Upper lobe of right lung (tissue), 1 donor: ENCODE measurements around the gene TOX3. TPM values are rescaled to one million over a fixed set of nuclear protein-coding genes. Genes with fewer than 3 reads are reported as not detected.

ENCODE experiments used
- ATAC-seq: fragments of 200-7000 bp; cut with Tn5 transposase; one replicate; pipeline ENCODE4 v1.9.1; 2020; ENCODE audit warnings: mild to moderate bottlenecking, moderate library complexity
- DNase-seq: peaks from one replicate; pipeline ENCODE4 v3.0.0-alpha.2; 2020
- H3K27ac ChIP-seq: fragments of 200-600 bp; one replicate; pipeline ENCODE4 v1.8.0; 2022
- H3K27me3 ChIP-seq: fragments of 200-600 bp; one replicate; pipeline ENCODE4 v1.8.0; 2022; ENCODE audit warnings: mild to moderate bottlenecking
- H3K36me3 ChIP-seq: fragments of 200-600 bp; one replicate; pipeline ENCODE4 v1.8.0; 2022
- H3K4me1 ChIP-seq: fragments of 200-600 bp; one replicate; pipeline ENCODE4 v1.8.0; 2022
- H3K4me3 ChIP-seq: fragments of 200-600 bp; one replicate; pipeline ENCODE4 v1.8.0; 2022; ENCODE audit warnings: mild to moderate bottlenecking
- H3K9me3 ChIP-seq: fragments of 200-600 bp; one replicate; pipeline ENCODE4 v1.8.0; 2022
- CTCF ChIP-seq: fragments of 200-600 bp; IDR thresholded peaks from one replicate; pipeline ENCODE4 v1.8.0; 2022; ENCODE audit warnings: antibody characterized with exemption
- intact Hi-C: fragments of 100-400 bp; cut with DNase I; formaldehyde crosslinking; loops from one replicate; pipeline ENCODE4 v1.11.0; 2022
- total RNA-seq: library from RNA; stranded (reverse); fragmentation: NEBNext Ultra II Directional; extraction: Animal tissue kit (Norgen Biotek cat#: 25700); gene quantifications from one replicate; pipeline ENCODE4 v1.2.1, GENCODE V29; 2021
- donor health status: DM: no; HTN: yes; CAD: no; lungs with severe emphysema.

Gene TOX3
- total RNA-seq, 1 donor from 2014 or later, result 3.7 TPM

DNA sequence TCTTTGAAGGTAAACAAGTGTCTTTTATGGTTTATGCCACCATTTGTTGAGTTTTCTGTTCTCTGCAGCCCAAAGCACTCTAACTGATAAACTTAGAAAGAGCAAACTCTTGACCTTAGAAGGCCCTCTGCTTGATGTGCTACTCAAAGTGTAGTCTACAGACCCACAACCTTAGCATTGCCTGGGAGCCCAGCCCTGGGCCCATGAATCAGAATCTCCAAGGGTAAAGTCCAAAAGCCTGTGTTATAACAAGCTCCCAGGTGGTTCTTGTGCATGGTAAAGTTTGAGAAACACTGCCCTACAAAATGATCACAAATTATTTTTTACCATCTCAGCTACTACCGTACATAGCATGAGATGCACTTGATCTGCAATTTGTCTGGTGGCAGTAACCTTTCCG is 6.0 kb downstream of the TOX3 start:
- H3K9me3 ChIP-seq, result no peaks in the 10 kb centered on the region
- intact Hi-C loops, result no loop called here
- no peaks in the 10 kb centered on the region for H3K36me3 ChIP-seq
- no peak for TF ChIP-seq CTCF
- no peak overlapping the region for H3K27ac ChIP-seq
- no peak overlapping the region for H3K4me3 ChIP-seq
- H3K27me3 ChIP-seq, result peaks cover 36% of the 10 kb centered on the region
- ATAC-seq (no peak), DNase-seq (no peak)
- no peaks in the 10 kb centered on the region for H3K4me1 ChIP-seq

- Histone ChIP-seq H3K27me3 (peaks cover 19% of the 10 kb centered on the region), H3K27ac (no peak overlapping the region), H3K4me3 (no peak overlapping the region), H3K9me3 (no peaks in the 10 kb centered on the region), H3K4me1 (no peaks in the 10 kb centered on the region), H3K36me3 (no peaks in the 10 kb centered on the region)
- TF ChIP-seq CTCF, result no peak
- no peak for DNase-seq
- intact Hi-C loops, result no loop called here
- no peak for ATAC-seq
Measured at GRCh38 chr16:52539191-52539590, 7.8 kb downstream of the TOX3 start.

- intact Hi-C loops, result no loop called here
- no peaks in the 10 kb centered on the region for H3K4me1 ChIP-seq
- ATAC-seq, result no peak
- H3K4me3 ChIP-seq, result no peak overlapping the region
- H3K27ac ChIP-seq, result no peak overlapping the region
- no peak for DNase-seq
- H3K27me3 ChIP-seq, result peaks cover 12% of the 10 kb centered on the region
- TF ChIP-seq CTCF, result no peak
- H3K36me3 ChIP-seq, result no peaks in the 10 kb centered on the region
- no peaks in the 10 kb centered on the region for H3K9me3 ChIP-seq
Measured at GRCh38 chr16:52538511-52538910, 8.4 kb downstream of the TOX3 start.

GRCh38 chr16:52537516-52537915 is 9.4 kb downstream of the TOX3 start:
- intact Hi-C loops, result no loop called here
- H3K36me3 ChIP-seq, result no peaks in the 10 kb centered on the region
- H3K27me3 ChIP-seq, result peaks cover 2% of the 10 kb centered on the region
- no peak overlapping the region for H3K27ac ChIP-seq
- TF ChIP-seq CTCF, result no peak
- no peaks in the 10 kb centered on the region for H3K9me3 ChIP-seq
- peak; percentile 22 for ATAC-seq
- DNase-seq, result no peak
- H3K4me3 ChIP-seq, result no peak overlapping the region
- H3K4me1 ChIP-seq, result no peaks in the 10 kb centered on the region

DNA sequence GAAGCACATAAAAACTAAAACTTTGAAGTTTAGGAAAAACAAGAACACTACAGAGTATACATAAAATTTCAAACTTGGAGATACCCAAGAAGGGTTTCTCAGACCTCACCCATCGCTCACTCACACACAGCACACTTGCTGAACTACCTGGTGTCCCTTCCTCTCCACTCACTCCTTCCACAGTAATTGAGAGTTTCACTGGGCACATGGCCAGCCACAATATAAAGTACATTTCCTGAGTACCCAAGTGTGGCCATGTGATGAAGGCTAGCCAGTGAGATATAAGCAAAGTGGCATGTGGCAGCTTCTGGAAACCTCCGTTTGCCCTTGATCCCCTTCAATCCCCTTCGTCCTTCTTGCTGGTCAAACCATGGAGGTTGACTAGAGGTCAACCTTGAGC is 11.9 kb downstream of the TOX3 start:
- H3K9me3 ChIP-seq, result no peaks in the 10 kb centered on the region
- H3K4me3 ChIP-seq, result no peak overlapping the region
- H3K36me3 ChIP-seq, result no peaks in the 10 kb centered on the region
- no peak for DNase-seq
- ATAC-seq, result peak; percentile 47
- no peaks in the 10 kb centered on the region for H3K27me3 ChIP-seq
- H3K4me1 ChIP-seq, result no peaks in the 10 kb centered on the region
- H3K27ac ChIP-seq, result no peak overlapping the region
- TF ChIP-seq CTCF, result no peak
- intact Hi-C loops, result no loop called here

DNA sequence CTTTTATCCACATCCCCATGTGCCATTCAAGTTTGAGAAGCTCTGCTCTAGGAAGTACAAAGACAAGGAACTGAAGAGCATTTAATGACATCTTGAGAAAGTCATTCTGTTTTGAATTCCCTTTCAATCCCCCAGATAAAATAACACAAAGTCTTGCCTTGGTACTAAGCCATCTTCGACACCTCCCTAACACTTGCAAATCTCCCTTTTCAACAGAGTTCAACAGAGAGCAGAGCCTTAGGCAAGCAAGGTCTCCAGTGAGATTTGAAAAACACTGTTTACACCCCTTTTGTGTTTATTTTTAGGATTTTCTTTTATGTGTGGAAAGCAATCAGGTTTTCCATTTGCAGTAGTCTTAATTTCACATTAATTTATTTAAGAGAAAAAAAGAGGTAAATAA is 13.6 kb downstream of the TOX3 start:
- DNase-seq (no peak), ATAC-seq (no peak)
- Histone ChIP-seq H3K36me3 (no peaks in the 10 kb centered on the region), H3K4me1 (no peaks in the 10 kb centered on the region), H3K9me3 (no peaks in the 10 kb centered on the region), H3K4me3 (no peak overlapping the region), H3K27me3 (no peaks in the 10 kb centered on the region), H3K27ac (no peak overlapping the region)
- intact Hi-C loops, result no loop called here
- TF ChIP-seq CTCF, result no peak
